Adipose tissue (tissue), 3 donors: ENCODE results near the gene CCN5. TPM values are rescaled to one million over a fixed set of nuclear protein-coding genes. Genes with fewer than 3 reads are reported as not detected.
"Not testable (repeated sequence)": the region's sequence is repeated elsewhere in the genome, so short reads cannot be mapped to it uniquely, and the experiment has no call there.

ENCODE experiments used
- H3K27ac ChIP-seq: one replicate; pipeline ENCODE4 v1.5.1; 2013; ENCODE audit warnings: low read depth, low read length
- WGBS, 3 donors: extraction: QIAGEN DNeasy Blood & Tissue Kit; methylation state at CpG; one replicate each; pipeline ENCODE4 v1.1.7; 2013; 5-methylcytosine and 5-hydroxymethylcytosine counted together
- polyA plus RNA-seq, 3 donors: library from polyadenylated mRNA; stranded (reverse); fragments of 200-250 nt; gene quantifications; one replicate each; pipeline ENCODE4 v1.2.3, GENCODE V29; 2013
- donor health status: healthy with polysubstance abuse.
- donor health status: Bipolar disorder and iron deficiency.
- donor health status: healthy.

Gene CCN5
- polyA plus RNA-seq, result 10 to 100 TPM in 2 of 3 donors, under 1 TPM in 1; 0.36 to 36.3 (median 20.7) TPM

DNA sequence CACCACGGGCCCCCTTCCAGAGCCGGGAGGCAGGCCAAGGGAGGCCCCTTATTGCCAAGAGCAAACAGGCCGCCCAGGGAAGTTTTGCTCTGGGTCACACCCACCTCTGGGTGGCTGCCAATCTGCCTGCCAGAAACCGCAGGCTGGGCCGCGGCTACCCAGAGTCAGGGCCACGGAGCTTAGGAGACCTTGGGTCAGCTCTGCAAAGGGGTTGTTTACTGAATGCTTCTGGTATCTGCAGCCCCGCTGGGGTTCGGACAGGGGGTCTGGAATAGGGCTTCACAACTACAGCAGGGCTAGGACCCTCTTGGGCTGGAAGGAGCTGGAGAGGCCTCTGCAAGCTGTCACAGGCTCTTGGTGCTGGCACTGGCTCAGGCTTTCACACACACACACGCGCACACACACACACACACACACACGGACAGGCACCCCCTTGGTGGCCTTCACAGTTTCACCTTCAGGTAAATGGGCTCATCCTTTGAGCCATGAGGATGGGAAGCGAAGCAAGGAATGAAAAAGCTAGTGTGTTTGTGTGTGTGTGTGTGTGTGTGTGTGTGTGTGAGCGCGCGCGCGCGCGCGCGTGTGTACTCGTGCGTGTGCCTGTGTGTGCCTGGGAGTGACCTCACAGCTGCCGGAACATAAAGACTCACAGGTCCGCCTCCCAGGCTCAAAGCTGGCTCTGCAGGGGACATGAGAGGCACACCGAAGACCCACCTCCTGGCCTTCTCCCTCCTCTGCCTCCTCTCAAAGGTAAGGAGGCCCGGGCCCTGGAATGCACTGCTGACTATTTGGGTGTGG is at the start of gene CCN5:
Gene CCN5, plus strand, starts transcription at position 669 of the 798 bp plus-strand sequence. Its CDS starts 22 bp downstream, at position 691.
- no peak within 1 kb of the TSS for H3K27ac ChIP-seq
- WGBS, 3 donors, result 22 to 45% (median 38%) methylated on average over 17 to 28 of the region's 28 CpGs

DNA sequence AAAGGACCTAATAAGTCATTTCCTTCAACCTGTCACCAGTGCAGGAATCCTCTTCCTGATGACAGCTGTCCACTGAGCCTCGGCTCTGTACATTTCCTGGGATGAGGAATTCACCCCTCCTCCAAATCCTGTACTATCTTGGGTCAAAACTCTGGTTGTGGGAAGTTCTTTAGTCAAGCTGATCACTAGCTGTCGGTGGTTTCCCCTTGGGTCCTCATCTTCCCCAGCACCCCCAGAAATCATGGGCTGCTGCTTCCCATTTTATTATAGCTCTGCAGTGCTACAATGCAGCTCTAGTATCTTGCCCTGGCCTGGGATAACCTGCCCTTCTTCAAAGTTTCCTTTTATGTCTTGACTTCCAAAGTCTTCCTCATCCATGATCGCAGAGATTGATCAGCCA is 49.1 kb upstream of the CCN5 start:
- WGBS, 3 donors, result 63 to 75% (median 68%) methylated on average over 3 of the region's 3 CpGs
- H3K27ac ChIP-seq, result no peak overlapping the region

DNA sequence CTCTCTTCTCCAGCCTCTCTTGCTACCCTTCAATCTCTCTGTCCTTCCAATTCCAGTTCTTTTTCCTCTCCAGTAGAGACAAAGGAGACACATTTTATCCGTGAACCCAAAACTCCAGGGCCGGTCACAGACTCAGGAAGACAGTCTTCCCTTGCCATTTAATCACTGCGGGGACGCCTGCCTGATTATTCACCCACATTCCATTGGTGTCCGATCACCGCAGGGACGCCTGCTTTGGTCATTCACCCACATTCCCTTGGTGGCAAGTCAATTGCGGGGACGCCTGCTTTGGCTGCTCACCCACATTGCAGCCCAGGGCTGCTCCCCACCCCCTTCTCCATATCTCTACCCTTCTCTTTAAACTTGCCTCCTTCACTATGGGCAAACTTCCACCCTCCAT is 44.3 kb upstream of the CCN5 start:
- H3K27ac ChIP-seq, result not testable (repeated sequence)
- WGBS, 3 donors, result 74 to 94% (median 87%) methylated on average over 9 of the region's 9 CpGs

DNA sequence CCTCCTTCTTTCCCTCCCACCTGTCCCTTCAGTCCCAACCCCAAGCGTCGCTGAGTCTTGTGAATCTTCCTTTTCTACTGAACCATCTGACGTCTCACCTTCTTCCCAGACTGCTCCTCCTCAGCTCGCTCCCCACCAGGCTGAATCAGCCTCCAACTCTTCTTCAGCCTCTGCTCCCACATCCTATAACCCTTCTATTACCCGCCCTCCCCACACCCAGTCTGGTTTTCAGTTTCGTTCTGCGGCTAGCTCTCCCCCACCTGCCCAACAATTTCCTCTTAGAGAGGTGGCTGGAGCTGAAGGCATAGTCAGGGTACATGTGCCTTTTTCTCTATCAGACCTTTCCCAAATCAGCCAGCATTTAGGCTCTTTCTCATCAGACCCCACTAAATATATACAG is 43.6 kb upstream of the CCN5 start:
- WGBS, 3 donors, result 55 to 73% (median 56%) methylated on average over 6 of the region's 7 CpGs

DNA sequence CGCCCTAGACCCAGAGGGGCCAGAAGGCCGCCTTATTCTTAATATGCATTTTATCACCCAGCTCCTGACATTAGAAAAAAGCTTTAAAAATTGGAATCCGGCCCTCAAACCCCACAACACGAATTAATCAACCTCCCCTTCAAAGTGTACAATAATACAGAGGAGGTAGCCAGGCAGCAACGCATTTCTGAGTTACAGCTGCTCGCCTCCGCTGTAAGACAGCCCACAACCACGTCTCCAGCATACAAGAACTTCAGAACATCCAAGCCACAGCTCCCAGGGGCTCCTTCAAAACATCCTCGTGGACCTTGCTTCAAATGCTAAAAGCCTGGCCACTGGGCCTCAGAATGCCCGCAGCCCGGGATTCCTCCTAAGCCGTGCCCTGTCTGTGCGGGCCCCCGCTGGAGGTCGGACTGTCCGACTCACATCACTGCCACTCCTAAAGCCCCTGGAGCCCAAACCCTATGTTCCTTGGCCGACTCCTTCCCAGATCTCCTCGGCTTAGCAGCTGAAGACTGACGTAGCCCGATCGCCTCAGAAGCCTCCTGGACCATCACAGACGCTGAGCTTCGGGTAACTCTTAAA is 42.8 kb upstream of the CCN5 start:
- H3K27ac ChIP-seq, result not testable (repeated sequence)
- WGBS, 3 donors, result 82 to 90% (median 88%) methylated on average over 23 of the region's 23 CpGs

More for the DNA sequence above, 43.6 kb upstream of the CCN5 start:
- H3K27ac ChIP-seq, result not testable (repeated sequence)

- 25 to 94% (median 87%) methylated on average over 2 of the region's 2 CpGs for WGBS, 3 donors
- no peak overlapping the region for H3K27ac ChIP-seq
Observed at GRCh38 chr20:44678242-44678641, 36.9 kb upstream of the CCN5 start.

DNA sequence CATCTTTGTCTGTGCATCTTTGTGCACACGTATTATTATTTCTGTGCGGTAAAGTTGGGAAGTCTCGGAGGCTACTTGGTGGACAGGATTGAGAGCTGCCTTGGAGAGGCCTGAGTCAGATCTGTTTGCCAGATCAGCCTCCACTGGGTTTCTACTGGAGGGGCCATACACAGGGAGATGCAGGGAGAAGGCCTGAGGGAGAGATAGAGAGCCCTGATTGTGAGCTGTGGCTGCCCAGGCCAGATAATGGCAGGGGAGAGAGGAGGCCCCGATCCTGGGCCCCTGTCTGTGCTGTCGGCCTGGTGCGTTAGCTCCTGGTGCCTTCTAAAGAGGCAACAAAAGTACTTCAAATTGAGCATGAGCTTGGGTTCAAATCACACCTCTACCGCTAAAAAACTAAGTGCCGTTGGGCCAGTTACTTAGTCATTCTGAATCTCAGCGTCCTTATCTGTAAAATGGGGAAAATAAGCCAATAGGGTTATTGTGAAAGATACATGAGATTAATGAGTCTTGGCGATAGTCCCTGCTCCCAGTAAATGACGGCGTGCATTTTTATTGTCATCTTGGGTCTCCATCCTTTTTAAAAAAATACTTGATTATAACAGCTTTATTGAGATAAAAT is 36.1 kb upstream of the CCN5 start:
- WGBS, 3 donors, result 86 to 92% (median 86%) methylated on average over 12 of the region's 12 CpGs
- H3K27ac ChIP-seq, result no peak overlapping the region

DNA sequence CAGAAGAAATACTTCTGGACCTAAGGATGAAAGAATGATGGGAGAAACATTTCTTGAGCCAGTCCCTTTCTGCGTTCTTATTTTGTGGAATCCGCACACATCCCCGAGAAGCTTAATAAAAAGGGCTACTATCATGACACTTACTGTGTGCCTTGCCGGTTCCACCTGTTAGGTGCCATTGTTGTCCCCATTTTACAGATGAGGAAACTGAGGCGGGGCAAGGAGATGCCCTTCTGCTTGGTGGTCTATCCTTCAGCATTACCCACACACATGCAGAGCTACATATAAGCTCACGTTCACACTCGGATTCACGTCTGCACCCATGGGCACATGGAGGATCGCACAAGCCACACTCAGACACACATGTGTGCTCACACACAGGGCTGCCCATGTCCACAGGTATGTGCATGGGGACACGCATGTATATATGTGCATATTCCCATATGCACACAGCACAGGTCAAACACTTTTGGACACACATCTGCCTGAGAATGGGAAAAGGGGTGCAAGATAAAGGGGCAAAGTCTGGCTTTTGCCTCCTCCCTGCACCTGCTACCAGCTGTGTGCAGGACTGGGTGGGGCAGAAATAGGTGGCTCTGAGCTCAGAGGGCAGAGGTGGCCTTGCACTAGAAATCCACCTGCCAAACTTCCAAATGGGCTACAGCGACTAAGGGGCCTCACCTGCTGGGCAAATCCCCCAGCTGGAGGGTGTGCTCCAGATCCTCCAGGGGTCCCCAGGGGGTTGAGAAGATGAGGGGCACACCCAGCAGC is 33.2 kb upstream of the CCN5 start:
- no peak overlapping the region for H3K27ac ChIP-seq
- WGBS, 3 donors, result 90 to 94% (median 93%) methylated on average over 11 of the region's 11 CpGs

- no peak overlapping the region for H3K27ac ChIP-seq
- 37 to 54% (median 45%) methylated on average over 10 of the region's 10 CpGs for WGBS, 3 donors
Observed at GRCh38 chr20:44683263-44684046, 31.7 kb upstream of the CCN5 start.

- 68 to 79% (median 73%) methylated on average over 6 of the region's 6 CpGs for WGBS, 3 donors
Observed at GRCh38 chr20:44684047-44684967, 30.9 kb upstream of the CCN5 start.

GRCh38 chr20:44686934-44687333 is 28.2 kb upstream of the CCN5 start:
- H3K27ac ChIP-seq, result no peak overlapping the region
- WGBS, 3 donors, result 80 to 84% (median 81%) methylated on average over 4 of the region's 4 CpGs

More at GRCh38 chr20:44684047-44684967, 30.9 kb upstream of the CCN5 start:
- H3K27ac ChIP-seq, result no peak overlapping the region

GRCh38 chr20:44688053-44688625 is 27.0 kb upstream of the CCN5 start:
- 47 to 65% (median 58%) methylated on average over 7 of the region's 7 CpGs for WGBS, 3 donors
- H3K27ac ChIP-seq, result no peak overlapping the region

GRCh38 chr20:44689809-44690208 is 25.4 kb upstream of the CCN5 start:
- no peak overlapping the region for H3K27ac ChIP-seq
- 69 to 85% (median 84%) methylated on average over 3 of the region's 3 CpGs for WGBS, 3 donors

DNA sequence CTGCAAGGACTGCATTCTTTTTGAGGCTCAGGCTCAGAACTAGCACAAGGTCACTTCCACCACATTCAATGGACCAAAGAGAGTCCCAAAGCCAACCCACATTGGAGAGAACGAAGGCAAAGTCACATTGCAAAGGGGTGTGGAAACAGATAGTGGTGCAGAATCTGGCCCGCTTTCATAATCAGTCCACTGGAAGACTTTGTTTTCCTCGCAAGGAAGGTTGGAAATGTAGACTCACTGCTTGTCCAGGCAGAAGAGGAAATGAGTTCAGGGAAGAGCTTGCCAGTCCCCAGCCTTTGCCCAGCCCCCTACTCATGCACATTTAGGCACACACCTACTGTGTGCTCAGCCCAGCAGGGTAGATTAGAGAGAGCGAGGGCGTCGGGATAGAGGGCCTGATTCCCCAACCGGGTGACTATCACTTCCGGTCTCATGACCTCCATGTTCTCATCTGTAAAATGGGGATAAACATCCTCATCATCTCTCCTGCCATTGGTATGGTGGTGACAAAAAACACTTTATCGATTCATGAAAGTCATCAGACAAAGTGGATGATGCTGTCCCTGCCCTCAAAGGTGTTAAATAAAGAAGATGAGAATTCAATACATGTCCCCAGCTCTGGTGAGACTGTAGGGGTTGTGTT is 24.3 kb upstream of the CCN5 start:
- no peak overlapping the region for H3K27ac ChIP-seq
- 70 to 76% (median 76%) methylated on average over 9 of the region's 9 CpGs for WGBS, 3 donors

- no peak overlapping the region for H3K27ac ChIP-seq
- WGBS, 3 donors, result 71 to 81% (median 73%) methylated on average over 7 of the region's 7 CpGs
Observed at GRCh38 chr20:44691424-44692423, 23.4 kb upstream of the CCN5 start.
